Urothelium cell line (cell line): ENCODE data around the gene DUSP16.

Experiments
- DNase-seq: peaks from one replicate; pipeline ENCODE4 v3.0.0; 2011; ENCODE audit warnings: low spot score, mixed read lengths
- FAIRE-seq: peaks from 2 replicates; lab custom pipeline; 2011; peaks lifted over from hg19 to GRCh38; lab: Jason Lieb, UNC

Gene DUSP16

DNA sequence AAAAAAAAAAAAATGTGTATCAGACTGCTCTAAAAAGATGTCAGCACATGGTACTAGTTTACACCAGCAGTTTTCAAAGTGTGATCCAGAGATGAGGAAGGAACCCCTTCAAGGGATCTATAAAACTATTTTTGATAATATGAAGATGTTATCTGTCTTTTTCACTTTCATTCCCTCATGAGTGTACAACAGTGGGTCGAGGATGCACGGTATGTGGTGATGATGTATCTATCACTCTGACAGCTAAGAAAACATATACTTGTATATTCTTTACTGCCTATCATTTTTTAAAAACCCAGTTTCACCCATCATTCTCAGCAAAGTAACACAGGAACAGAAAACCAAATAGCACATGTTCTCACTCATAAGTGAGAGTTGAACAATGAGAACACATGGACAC is 12.4 kb downstream of the DUSP16 start:
- DNase-seq = no peak
- no peak for FAIRE-seq

DNA sequence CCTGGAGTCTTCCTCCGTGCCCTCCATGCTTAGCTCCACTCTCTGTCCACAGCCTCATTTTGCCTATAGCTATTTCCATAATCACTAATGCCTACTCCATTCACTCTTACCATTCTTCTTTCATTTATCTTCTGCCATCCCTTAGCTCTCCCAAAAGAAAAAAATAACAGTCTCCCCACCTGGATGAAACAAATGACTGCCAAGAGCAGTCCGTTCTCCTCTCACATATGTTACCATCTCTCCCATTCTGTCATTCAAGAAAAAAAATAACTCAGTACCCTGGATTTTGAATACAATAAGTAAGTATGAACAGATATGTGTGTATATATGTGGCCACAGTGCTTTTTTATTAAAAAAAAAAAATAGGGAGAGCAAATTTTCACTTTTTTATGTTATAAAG is 13.2 kb downstream of the DUSP16 start:
- FAIRE-seq (no peak), DNase-seq (no peak)

DNA sequence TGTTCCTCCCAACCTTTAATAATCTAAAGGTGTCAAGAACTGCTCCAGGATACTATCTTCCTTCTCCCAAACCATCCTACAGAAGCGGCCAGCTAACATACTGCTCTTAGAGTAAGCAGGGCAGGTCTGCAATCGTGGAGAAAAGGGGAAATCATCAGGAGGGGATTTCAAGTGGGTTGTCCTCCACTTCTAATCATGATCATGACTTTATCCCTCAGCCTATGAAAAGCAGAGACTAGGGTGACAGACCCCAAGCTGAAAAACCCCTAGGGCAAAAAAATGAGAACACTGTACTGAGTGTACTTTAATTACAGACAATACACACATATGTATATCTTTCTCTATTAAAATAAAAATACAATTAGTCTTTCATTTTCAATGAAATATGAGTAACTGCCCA is 13.9 kb downstream of the DUSP16 start:
- no peak for FAIRE-seq
- no peak for DNase-seq

DNA sequence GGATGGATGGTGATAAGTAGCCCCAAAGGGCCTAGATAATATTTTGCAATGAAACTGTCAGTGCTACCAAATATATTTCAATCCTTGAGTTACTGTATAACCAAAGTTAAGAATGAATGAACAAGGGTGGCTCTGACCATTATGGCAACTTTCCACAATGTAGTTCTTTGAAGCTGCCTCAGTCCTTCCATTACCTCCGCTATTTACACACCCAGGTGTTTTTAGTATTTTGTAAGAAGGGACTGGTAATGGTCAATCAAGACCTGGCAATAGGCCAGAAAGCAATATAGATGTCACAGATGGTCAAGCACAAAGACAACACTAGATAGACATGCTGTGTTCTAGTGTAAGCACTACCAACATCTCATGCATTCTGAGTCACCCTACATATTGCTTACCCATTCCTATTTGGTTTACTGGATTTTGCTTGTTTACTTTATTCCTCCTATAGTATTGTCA is 16.3 kb downstream of the DUSP16 start:
- FAIRE-seq (peak; percentile 55), DNase-seq (no peak)

DNA sequence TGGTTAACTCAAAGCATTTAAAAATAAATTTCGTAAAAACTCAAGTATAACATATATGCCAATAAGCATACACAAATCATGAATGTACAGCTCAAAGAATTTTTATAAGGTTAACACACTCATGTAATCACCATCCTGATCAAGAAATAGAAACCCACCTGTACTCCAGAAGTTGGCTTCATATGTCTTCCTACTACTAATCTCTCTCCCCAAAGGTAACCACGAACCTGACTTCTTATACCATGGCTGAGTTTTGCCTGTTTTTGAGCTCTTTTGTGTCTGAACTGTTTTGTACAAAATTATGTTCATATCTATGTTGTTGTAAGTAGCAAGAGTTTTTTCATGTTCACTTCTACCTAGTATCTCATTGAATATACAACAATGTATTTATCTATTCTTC is 18.7 kb downstream of the DUSP16 start:
- DNase-seq (no peak), FAIRE-seq (no peak)

DNA sequence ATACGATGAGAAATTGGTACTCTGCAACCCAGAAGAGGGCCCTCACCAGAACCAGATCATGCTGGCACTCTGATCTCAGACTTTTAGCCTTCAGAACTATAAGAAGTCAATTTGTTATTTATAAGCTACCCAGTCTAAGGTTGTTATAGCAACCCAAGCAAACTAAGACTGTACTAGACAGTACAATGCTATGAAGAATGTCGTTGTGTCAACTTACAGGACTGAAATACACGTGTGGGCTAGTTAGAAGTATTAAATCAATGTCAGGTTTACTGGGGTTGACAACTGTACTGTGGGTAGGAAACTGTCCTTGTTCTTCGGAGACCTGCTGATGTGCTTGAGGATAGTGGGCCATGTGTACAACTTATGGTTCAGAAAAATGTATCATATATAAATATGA is 19.7 kb downstream of the DUSP16 start:
- DNase-seq (no peak), FAIRE-seq (no peak)

DNA sequence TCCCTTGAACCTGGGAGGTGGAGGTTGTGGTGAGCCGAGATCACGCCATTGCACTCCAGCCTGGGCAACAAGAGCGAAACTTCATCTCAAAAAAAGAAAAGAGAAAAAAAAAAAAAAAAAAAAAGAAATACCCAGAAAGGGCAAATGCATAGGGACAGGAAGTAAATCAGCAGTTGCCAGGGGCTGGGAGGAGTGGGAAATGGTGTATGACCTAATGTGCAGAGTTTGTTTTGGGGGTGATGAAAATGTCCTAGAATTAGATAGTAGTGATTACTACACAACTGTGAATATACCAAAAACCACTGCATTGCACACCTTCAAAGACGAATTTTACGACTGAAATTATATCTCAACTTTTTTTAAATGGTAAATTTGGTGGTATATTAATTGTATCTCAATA is 20.4 kb downstream of the DUSP16 start:
- FAIRE-seq (no peak), DNase-seq (no peak)

DNA sequence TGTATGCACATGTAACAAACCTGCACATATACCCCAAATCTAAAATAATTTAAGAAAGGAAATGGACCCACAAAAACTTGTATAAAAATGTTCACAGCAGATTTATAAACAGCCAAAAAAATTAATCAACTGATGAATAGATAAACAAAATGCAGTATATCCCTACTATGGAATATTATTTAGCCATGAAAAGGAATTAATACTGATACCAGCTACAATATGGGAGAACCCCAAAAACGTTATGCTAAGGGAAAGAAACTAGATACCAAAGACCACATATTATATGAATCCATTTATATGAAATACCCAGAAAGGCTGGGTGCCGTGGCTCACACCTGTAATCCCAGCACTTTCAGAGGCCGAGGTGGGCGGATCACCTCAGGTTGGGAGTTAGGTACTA is 20.9 kb downstream of the DUSP16 start:
- FAIRE-seq (no peak), DNase-seq (no peak)

DNA sequence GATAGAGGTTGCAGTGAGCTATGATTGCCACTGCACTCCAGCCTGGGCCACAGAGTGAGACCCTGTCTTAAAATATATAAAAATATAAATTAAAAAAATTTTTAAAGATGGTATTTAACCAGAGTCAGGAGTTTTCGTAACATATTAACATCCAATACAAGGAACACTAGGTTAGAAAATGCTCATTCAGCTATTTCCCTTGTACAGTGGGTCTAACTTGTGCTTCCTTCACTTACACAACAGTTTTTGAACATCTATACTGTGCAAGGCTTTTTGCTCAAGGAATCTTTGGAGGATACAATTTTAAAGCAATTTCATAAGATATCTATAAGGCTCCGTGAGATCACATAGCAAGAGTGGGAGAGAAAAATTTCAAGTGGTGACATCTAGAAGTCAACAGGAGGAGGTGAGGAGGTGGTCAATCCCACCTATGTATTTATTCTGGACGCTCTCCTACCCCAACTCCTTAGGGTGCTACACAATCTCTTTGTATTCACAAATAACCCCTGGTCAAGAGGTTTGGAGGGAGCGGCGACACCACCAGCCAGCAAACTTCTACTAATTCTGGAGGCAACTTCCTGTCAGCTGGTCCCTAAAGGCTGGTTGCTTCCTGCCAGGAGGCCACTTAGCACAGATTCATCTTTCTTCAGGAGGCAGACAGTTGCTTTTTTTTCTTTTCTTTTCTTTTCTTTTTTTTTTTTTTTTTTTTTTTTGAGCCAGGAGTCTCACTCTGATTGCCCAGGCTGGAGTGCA is 22.2 kb downstream of the DUSP16 start:
- DNase-seq (no peak), FAIRE-seq (no peak)

DNA sequence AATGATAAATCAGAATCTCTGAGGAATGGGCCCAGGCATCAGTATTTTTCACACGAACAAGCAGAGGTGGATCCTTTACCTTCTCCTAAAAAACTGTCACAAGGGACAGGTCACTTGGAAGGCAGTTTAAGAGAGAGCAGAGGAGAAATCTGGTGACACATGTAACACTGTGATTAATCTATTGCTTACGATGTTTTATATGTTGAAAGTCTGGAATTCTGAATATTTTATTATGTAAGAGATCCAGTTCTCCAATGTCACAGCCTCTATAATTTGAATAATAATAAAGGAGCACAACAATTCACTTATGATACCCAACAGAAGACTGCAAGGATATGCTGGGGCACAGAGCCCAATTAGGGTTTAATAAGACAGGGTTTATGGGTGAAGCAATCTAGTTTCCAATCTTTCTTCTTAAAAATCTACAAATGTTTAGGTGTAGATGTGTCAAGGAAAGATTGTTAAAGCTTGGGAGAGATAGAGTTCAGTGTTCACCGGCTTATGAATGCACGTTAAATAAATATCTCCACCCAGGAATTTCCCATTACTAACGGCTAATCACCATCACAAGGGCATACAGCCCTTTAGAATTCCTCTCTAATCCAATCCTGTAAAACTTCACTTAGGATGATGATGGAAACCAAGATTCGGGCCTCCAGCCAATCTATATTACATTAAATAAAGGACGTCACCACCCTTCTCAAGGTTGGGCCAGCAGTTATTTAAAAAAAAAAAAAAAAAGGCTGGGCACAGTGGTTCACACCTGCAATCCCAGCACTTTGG is 23.4 kb downstream of the DUSP16 start:
- DNase-seq = no peak
- FAIRE-seq = no peak

DNA sequence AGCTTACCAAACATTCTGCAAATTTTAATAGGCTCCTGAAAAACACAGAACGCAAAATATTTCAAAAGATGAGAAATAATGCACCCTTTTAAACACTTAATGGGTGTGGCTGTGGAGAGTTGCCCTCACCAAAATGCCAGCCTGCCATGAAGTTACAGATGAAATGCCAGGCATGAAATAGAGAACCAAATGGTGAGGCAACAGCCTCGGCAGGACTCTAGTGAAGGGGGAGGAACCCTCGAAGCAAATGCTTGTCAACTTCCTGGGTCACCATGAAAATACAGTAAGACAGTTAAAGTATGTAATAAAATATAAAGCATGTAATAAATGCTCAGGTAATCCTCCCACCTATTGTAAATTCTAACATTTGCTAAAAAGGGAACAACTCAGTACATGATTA is 24.1 kb downstream of the DUSP16 start:
- DNase-seq = no peak
- no peak for FAIRE-seq

DNA sequence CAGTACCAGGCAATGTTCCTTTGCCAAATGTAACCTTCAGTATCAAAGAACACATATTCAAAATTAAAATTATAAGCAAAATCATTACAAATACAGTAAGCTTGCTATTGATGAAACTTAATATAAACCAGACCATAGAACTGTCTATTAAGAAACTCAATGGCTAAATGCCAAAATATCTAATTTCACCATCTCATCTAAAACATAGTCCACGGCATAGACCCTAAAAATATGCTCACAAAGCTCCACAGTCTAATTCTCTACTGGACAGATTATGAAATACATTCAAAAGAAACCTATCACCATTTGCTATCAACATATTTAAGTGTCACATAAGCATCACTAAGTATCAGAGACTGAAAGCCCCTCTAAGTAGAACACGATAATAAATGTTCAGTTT is 25.2 kb downstream of the DUSP16 start:
- FAIRE-seq (no peak), DNase-seq (no peak)

DNA sequence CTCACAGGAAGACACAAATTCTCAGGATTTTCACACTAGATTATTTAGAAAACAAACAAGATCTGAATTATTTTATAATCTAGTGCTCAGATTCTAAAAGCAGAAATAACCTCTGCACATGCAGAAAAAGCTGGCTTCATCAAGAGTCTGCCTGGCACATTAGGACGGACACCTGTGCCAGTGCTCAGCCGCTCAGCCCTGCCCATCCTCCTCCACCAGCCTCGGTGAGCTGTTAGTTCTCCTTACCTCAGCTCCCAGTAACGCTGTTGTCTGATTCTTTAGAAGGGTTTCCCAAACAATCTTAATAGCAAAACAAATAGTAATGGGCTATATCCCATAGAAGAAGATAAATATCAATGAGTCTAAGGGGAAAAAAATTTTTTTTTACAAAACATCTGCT is 27.7 kb downstream of the DUSP16 start:
- no peak for DNase-seq
- no peak for FAIRE-seq

DNA sequence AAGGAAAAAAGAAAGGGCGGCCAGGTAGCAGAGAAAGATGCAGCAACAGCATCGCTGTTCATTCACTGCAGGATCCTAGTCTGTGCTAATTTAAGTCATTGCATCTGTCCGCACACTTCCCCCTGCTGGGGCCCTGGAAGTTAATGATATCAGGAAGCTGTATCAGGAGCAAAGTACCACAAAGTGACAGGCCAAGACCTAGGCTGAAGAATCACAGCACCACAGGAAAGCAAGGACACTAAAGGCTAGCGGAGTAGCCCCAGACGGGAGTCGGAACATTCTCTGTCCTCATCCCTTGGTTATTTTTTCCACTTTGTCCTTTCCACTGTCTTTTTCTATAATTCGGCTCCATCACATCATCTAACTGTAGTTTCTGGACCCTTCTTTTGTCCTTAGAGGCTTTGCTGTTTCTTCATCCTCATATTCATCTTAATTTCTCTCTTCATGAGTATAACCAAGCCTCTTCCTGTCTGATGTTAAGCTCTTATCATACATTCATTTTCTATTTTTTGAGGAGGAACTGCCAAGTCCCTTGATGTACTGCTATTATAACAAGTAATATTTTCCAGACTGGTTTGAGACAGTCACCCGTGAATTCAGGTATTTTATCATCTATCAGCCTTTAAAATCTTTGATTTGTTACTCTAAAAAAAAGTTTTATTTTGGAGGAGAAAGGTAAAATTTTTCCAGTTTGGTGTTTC is 28.3 kb downstream of the DUSP16 start:
- DNase-seq (no peak), FAIRE-seq (no peak)

DNA sequence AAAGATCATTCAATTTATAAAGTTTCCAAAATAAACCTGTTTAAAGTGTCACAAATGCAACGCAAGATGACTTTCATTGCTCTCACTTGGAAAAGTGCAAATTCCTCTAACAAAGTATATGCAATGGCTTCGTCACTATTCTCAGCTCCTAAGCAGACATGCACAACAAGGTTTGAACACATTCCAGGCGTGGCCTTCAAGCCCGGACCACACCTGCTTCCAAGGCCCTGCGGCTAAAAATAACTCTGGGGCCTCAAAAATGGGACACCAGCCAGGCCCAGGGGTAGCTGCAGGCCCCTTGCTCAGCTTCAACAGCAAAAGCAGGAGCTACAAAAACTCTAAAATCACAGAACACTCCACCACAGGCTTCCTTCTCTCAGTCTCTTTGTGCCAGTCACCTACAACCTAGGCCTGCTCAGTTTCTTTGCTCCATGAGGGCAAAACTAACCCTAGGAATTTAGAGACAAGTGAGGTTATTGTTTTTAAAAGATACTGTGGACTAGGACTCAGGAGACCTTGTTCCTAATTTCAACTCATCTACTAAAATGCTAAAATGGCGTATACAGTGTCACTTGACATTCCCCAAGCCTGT is 29.3 kb downstream of the DUSP16 start:
- FAIRE-seq = peak; percentile 27
- peak; percentile 69 for DNase-seq

DNA sequence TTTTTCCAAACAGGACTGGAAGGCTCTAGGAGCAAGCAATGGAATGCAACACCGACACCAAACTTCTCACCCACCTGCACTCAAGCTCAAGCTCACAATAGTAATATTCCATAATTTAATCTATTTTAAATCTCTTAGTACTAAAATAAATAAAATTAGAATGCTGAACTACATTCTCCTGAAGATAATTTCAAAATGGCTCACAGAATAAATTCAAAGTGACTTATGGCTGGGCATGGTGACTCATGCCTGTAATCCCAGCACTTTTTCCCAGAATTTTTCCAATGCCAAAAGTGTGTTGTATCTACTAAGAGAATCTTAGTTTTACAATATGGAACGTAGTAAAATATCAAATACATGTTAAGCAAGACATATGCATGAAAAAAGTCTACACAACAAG is 31.5 kb downstream of the DUSP16 start:
- DNase-seq (no peak), FAIRE-seq (no peak)

DNA sequence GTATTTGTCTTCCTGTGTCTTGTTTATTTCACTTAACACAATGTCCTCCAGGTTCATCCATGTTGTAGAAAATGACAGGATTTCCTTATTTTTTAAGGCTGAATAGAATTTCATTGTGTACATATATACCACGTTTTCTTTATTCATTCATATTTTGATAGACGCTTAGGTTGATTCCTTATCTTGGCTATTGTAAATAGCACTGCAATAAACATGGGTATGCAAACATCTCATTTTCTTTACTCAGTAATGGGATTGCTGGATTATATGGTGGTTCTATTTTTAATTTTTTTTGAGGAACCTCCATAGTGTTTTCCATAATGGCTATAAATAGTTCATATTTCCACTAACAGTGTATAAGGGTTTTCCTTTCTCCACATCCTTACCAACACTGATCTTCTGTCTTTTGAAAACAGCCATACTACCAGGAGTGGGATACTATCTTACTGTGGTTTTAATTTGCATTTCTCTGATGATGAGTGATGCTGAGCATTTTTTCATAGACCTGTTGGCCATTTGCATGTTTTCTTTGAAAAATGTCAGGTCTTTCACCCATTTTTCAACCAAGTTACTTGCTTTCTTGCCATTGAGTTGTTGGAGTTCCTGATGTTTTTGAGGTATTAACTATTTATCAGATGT is 32.8 kb downstream of the DUSP16 start:
- FAIRE-seq (no peak), DNase-seq (no peak)

DNA sequence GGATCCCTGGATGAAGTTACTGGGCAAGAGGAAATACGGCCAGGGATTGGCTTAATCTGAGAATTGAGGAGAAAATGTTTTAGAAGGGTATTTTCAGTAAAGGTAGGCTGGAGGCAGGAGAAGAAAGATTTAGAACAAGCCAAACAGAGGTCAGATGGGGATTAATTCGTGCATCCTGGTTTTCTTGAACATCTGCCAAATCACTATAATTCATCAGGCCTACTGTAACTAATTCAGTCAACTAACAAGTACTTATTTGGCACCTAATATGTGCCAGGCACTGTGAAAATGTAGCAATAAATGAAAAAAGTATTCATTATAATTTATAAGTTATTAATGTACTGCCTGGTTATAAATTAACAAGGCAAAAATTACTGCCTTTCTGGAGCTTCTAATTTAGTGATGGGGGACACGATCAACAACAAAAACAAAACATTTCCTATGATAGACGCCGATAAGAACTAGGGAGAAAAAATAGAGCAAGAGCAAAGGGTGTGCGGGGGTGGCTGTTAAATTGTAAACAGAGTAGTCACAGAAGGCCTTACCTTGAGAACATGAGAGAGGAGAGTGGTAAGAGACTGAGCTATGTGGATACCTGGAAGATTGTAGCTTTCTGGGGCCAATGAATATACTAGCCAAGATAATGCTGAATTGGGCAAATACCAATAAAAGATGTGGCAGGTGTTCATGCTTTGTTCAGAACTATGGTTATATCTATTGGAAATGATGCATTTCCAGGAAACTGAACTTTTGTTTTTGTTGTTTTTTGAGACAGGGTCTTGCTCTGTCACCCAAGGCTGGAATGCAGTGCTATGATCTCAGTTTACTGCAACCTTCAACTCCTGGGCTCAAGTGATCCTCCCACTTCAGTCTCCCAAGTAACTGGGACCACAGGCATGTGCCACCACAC is 34.0 kb downstream of the DUSP16 start:
- FAIRE-seq (peak; percentile 83), DNase-seq (no peak)

DNA sequence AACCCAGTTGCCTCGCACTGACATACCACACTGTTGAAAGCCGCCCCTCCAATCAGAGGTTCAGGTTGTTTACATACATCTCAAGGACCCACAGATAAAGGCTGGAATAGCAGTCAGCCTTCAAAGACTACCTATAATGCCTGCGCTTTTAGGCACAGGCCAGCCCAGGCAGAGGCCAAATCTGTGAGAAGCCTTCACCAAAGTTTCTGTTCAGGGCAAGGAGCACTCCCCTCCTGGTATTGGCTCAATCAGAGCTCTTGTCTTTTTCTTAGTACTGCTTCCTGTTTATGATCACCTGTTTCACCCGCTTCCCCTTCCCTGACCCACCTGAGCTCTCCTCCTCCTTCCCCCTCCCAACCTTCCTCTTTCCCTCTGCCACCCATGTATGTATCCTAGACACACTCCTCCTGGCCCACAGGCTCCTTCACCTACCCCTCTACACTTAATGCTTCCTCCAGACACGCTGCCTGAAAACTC is 34.8 kb downstream of the DUSP16 start:
- FAIRE-seq = no peak
- no peak for DNase-seq

DNA sequence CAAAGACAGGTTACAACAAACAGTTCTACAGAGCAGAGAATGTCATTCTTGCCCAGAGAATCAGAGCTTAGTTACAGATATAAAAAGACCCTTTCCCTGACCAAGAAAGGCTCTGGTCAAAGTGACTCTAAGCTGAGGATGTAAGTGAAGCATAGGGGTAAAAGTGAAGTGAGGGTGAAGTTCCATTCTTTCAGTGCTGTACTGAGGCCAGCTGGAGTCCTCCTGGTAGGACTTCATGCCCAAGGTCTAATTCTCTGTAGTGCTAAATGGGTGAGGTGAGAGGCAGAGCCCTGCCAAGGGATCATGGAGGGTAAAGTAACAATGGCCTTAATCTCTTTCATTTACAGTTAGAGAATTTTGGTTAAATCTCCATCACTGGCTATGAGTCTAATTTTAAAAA is 38.5 kb downstream of the DUSP16 start:
- FAIRE-seq = no peak
- DNase-seq = no peak
